ENCODE measurements around the gene FAM120B. TPM values are rescaled to one million over a fixed set of nuclear protein-coding genes. Genes with fewer than 3 reads are reported as not detected.
"Not testable (repeated sequence)": the region's sequence is repeated elsewhere in the genome, so short reads cannot be mapped to it uniquely, and the experiment has no call there.

FAM120B gene
- total RNA-seq, 5 donors from 2014 or later (not counting 1 experiment from before 2014, with no cell fraction given), result 34.1 to 39.8 (median 38.0) TPM

GRCh38 chr6:170262489-170263088, 44.0 kb upstream of the FAM120B start:
- H3K36me3 ChIP-seq (ENCODE audit: control insufficient read depth in 2 of 2, extremely low read depth in 1 of 2, insufficient read depth in 1 of 2, low read length in 1 of 2), result no peaks in the 10 kb centered on the region
- H3K27me3 Mint-ChIP-seq, result peaks cover 9 to 24% of the 10 kb centered on the region in 2 donors
- H3K9me3 Mint-ChIP-seq, result no peaks in the 10 kb centered on the region
- no peaks in the 10 kb centered on the region for H3K9me3 ChIP-seq
- H3K27ac Mint-ChIP-seq, result no peak overlapping the region
- no peaks in the 10 kb centered on the region for H3K36me3 Mint-ChIP-seq
- H3K27ac ChIP-seq (ENCODE audit: low read length), result no peak overlapping the region
- H3K4me3 Mint-ChIP-seq, result no peak overlapping the region
- no peaks in the 10 kb centered on the region for H3K4me1 ChIP-seq (ENCODE audit: control insufficient read depth in 1 of 2, extremely low read depth in 1 of 2, insufficient read depth in 2 of 2, low read length in 2 of 2)
- no peak overlapping the region for H3K4me3 ChIP-seq (ENCODE audit: control insufficient read depth in 1 of 2, extremely low read depth in 1 of 2, low read length in 1 of 2)
- H3K27me3 ChIP-seq (replicated peaks in 1 of 2; ENCODE audit: control insufficient read depth in 2 of 2, extremely low read depth in 1 of 2, insufficient read depth in 2 of 2, low read length in 1 of 2), result peaks cover 0 to 46% of the 10 kb centered on the region in 2 experiments
- ATAC-seq (replicated peaks in 1 of 4) (no peak), DNase-seq (no peak)
- ChIA-PET POLR2A (interaction anchor here in 1 of 2 donors (0.6 kb wide), 1 partner anchor 41 kb away, joined by 3 read pairs; no protein-coding TSS in a partner anchor), CTCF (interaction anchor here in 1 of 2 donors (0.7 kb wide), 2 partner anchors 12 to 457 kb away, joined by 4 to 14 read pairs; no protein-coding TSS in a partner anchor)
- 64% methylated on average over 17 of the region's 22 CpGs for WGBS (ENCODE audit: insufficient coverage)
- H3K4me1 Mint-ChIP-seq, result peaks cover 0 to 3% (median 0%) of the 10 kb centered on the region in 3 donors

- Mint-ChIP-seq H3K36me3 (no peaks in the 10 kb centered on the region), H3K27ac (no peak overlapping the region), H3K4me3 (no peak overlapping the region), H3K4me1 (peaks cover 0 to 3% (median 0%) of the 10 kb centered on the region in 3 donors), H3K9me3 (no peaks in the 10 kb centered on the region), H3K27me3 (peaks cover 5 to 29% of the 10 kb centered on the region in 2 donors)
- DNase-seq (no peak), ATAC-seq (replicated peaks in 1 of 4) (no peak)
- no peak overlapping the region for H3K27ac ChIP-seq (ENCODE audit: low read length)
- H3K36me3 ChIP-seq (ENCODE audit: control insufficient read depth in 2 of 2, extremely low read depth in 1 of 2, insufficient read depth in 1 of 2, low read length in 1 of 2), result no peaks in the 10 kb centered on the region
- H3K9me3 ChIP-seq, result no peaks in the 10 kb centered on the region
- POLR2A ChIA-PET, result no interaction called here
- H3K4me1 ChIP-seq (ENCODE audit: control insufficient read depth in 1 of 2, extremely low read depth in 1 of 2, insufficient read depth in 2 of 2, low read length in 2 of 2), result no peaks in the 10 kb centered on the region
- 69% methylated on average over 6 of the region's 8 CpGs for WGBS (ENCODE audit: insufficient coverage)
- CTCF ChIA-PET, result interaction anchor here in 1 of 2 donors (0.7 kb wide), 1 partner anchor 458 kb away, joined by 4 read pairs; no protein-coding TSS in a partner anchor
- H3K27me3 ChIP-seq (replicated peaks in 1 of 2; ENCODE audit: control insufficient read depth in 2 of 2, extremely low read depth in 1 of 2, insufficient read depth in 2 of 2, low read length in 1 of 2), result peaks cover 0 to 54% of the 10 kb centered on the region in 2 experiments
- no peak overlapping the region for H3K4me3 ChIP-seq (ENCODE audit: control insufficient read depth in 1 of 2, extremely low read depth in 1 of 2, low read length in 1 of 2)
Observed at GRCh38 chr6:170263410-170263809, 43.1 kb upstream of the FAM120B start.

GRCh38 chr6:170264086-170264485, 42.5 kb upstream of the FAM120B start:
- Histone ChIP-seq H3K27me3 (replicated peaks in 1 of 2; ENCODE audit: control insufficient read depth in 2 of 2, extremely low read depth in 1 of 2, insufficient read depth in 2 of 2, low read length in 1 of 2) (peaks cover 0 to 58% of the 10 kb centered on the region in 2 experiments), H3K4me3 (ENCODE audit: control insufficient read depth in 1 of 2, extremely low read depth in 1 of 2, low read length in 1 of 2) (no peak overlapping the region), H3K9me3 (no peaks in the 10 kb centered on the region), H3K36me3 (ENCODE audit: control insufficient read depth in 2 of 2, extremely low read depth in 1 of 2, insufficient read depth in 1 of 2, low read length in 1 of 2) (no peaks in the 10 kb centered on the region), H3K4me1 (ENCODE audit: control insufficient read depth in 1 of 2, extremely low read depth in 1 of 2, insufficient read depth in 2 of 2, low read length in 2 of 2) (no peaks in the 10 kb centered on the region), H3K27ac (ENCODE audit: low read length) (no peak overlapping the region)
- CTCF ChIA-PET, result no interaction called here
- no peaks in the 10 kb centered on the region for H3K9me3 Mint-ChIP-seq
- no peak overlapping the region for H3K4me3 Mint-ChIP-seq
- 87% methylated on average over 3 of the region's 7 CpGs for WGBS (ENCODE audit: insufficient coverage)
- H3K27ac Mint-ChIP-seq, result peak overlapping the region in 1 of 2 donors; percentile 61
- no peaks in the 10 kb centered on the region for H3K36me3 Mint-ChIP-seq
- DNase-seq, result no peak
- no peak for ATAC-seq (replicated peaks in 1 of 4)
- peaks cover 5 to 29% of the 10 kb centered on the region in 2 donors for H3K27me3 Mint-ChIP-seq
- POLR2A ChIA-PET, result no interaction called here
- peaks cover 0 to 3% (median 0%) of the 10 kb centered on the region in 3 donors for H3K4me1 Mint-ChIP-seq

GRCh38 chr6:170264644-170265043, 41.9 kb upstream of the FAM120B start:
- H3K9me3 ChIP-seq; H3K27ac Mint-ChIP-seq; H3K36me3 Mint-ChIP-seq; H3K4me1 ChIP-seq (ENCODE audit: control insufficient read depth in 1 of 2, extremely low read depth in 1 of 2, insufficient read depth in 2 of 2, low read length in 2 of 2); H3K36me3 ChIP-seq (ENCODE audit: control insufficient read depth in 2 of 2, extremely low read depth in 1 of 2, insufficient read depth in 1 of 2, low read length in 1 of 2); POLR2A ChIA-PET; CTCF ChIA-PET; H3K9me3 Mint-ChIP-seq; H3K27ac ChIP-seq (ENCODE audit: low read length); DNase-seq; H3K4me1 Mint-ChIP-seq; ATAC-seq (replicated peaks in 1 of 4); H3K4me3 Mint-ChIP-seq; H3K4me3 ChIP-seq (ENCODE audit: control insufficient read depth in 1 of 2, extremely low read depth in 1 of 2, low read length in 1 of 2): not testable (repeated sequence)
- 94% methylated on average over 6 of the region's 12 CpGs for WGBS (ENCODE audit: insufficient coverage)
- H3K27me3 ChIP-seq (replicated peaks in 1 of 2; ENCODE audit: control insufficient read depth in 2 of 2, extremely low read depth in 1 of 2, insufficient read depth in 2 of 2, low read length in 1 of 2), result peaks cover 0 to 58% of the 10 kb centered on the region in 2 experiments
- peaks cover 5 to 26% of the 10 kb centered on the region in 2 donors for H3K27me3 Mint-ChIP-seq

GRCh38 chr6:170265655-170266054, 40.9 kb upstream of the FAM120B start:
- no peaks in the 10 kb centered on the region for H3K4me1 ChIP-seq (ENCODE audit: control insufficient read depth in 1 of 2, extremely low read depth in 1 of 2, insufficient read depth in 2 of 2, low read length in 2 of 2)
- H3K9me3 ChIP-seq, result no peaks in the 10 kb centered on the region
- no peak for DNase-seq
- no peaks in the 10 kb centered on the region for H3K36me3 ChIP-seq (ENCODE audit: control insufficient read depth in 2 of 2, extremely low read depth in 1 of 2, insufficient read depth in 1 of 2, low read length in 1 of 2)
- CTCF ChIA-PET, result no interaction called here
- H3K27me3 ChIP-seq (replicated peaks in 1 of 2; ENCODE audit: control insufficient read depth in 2 of 2, extremely low read depth in 1 of 2, insufficient read depth in 2 of 2, low read length in 1 of 2), result peaks cover 0 to 62% of the 10 kb centered on the region in 2 experiments
- Mint-ChIP-seq H3K27me3 (peaks cover 5 to 24% of the 10 kb centered on the region in 2 donors), H3K27ac (no peak overlapping the region), H3K36me3 (no peaks in the 10 kb centered on the region), H3K9me3 (no peaks in the 10 kb centered on the region), H3K4me3 (no peak overlapping the region), H3K4me1 (peaks cover 0 to 3% (median 3%) of the 10 kb centered on the region in 3 donors)
- H3K27ac ChIP-seq (ENCODE audit: low read length), result no peak overlapping the region
- no peak for ATAC-seq (replicated peaks in 1 of 4)
- POLR2A ChIA-PET, result no interaction called here
- 93% methylated on average over 22 of the region's 22 CpGs for WGBS (ENCODE audit: insufficient coverage)
- H3K4me3 ChIP-seq (ENCODE audit: control insufficient read depth in 1 of 2, extremely low read depth in 1 of 2, low read length in 1 of 2), result no peak overlapping the region

GRCh38 chr6:170266061-170266825, 40.3 kb upstream of the FAM120B start:
- H3K27ac ChIP-seq (ENCODE audit: low read length), result no peak overlapping the region
- Mint-ChIP-seq H3K27me3 (peaks cover 5 to 24% of the 10 kb centered on the region in 2 donors), H3K27ac (no peak overlapping the region), H3K4me3 (no peak overlapping the region), H3K4me1 (peaks cover 4 to 5% (median 4%) of the 10 kb centered on the region in 3 donors), H3K9me3 (no peaks in the 10 kb centered on the region), H3K36me3 (no peaks in the 10 kb centered on the region)
- ChIA-PET CTCF (no interaction called here), POLR2A (no interaction called here)
- peaks cover 0 to 66% of the 10 kb centered on the region in 2 experiments for H3K27me3 ChIP-seq (replicated peaks in 1 of 2; ENCODE audit: control insufficient read depth in 2 of 2, extremely low read depth in 1 of 2, insufficient read depth in 2 of 2, low read length in 1 of 2)
- 29% methylated on average over 1 of the region's 18 CpGs for WGBS (ENCODE audit: insufficient coverage)
- ATAC-seq (replicated peaks in 1 of 4) (no peak), DNase-seq (no peak)
- no peak overlapping the region for H3K4me3 ChIP-seq (ENCODE audit: control insufficient read depth in 1 of 2, extremely low read depth in 1 of 2, low read length in 1 of 2)
- no peaks in the 10 kb centered on the region for H3K9me3 ChIP-seq
- no peaks in the 10 kb centered on the region for H3K36me3 ChIP-seq (ENCODE audit: control insufficient read depth in 2 of 2, extremely low read depth in 1 of 2, insufficient read depth in 1 of 2, low read length in 1 of 2)
- peaks cover 0 to 5% of the 10 kb centered on the region in 2 experiments for H3K4me1 ChIP-seq (ENCODE audit: control insufficient read depth in 1 of 2, extremely low read depth in 1 of 2, insufficient read depth in 2 of 2, low read length in 2 of 2)

Measured in T-cell (primary cell).